ENCODE measurements around the gene ARHGEF17.
A peak's percentile ranks its signal among the peaks of the same experiment; 100 is the strongest.

ARHGEF17 gene

GRCh38 chr11:73334384-73335203 is 26.5 kb downstream of the ARHGEF17 start:
- Histone ChIP-seq H3K4me1 (ENCODE audit: insufficient read depth, insufficient read length) (peaks cover 36% of the 10 kb centered on the region), H3K36me3 (ENCODE audit: insufficient read depth, insufficient read length, low read length) (peaks cover 14% of the 10 kb centered on the region), H3K27me3 (ENCODE audit: insufficient read depth, insufficient read length) (no peaks in the 10 kb centered on the region), H3K9me3 (ENCODE audit: insufficient read depth, low read length) (no peaks in the 10 kb centered on the region), H3K4me3 (ENCODE audit: insufficient read length, low read depth) (no peak overlapping the region), H3K9ac (ENCODE audit: insufficient read length, low read depth) (no peak overlapping the region)
- no peak for DNase-seq (ENCODE audit: low read depth, low spot score)
- TF ChIP-seq YY1 (IDR thresholded peaks at IDR 0.05; ENCODE audit: insufficient read depth, insufficient read length) (no peak), SUZ12 (IDR thresholded peaks at IDR 0.05; ENCODE audit: extremely low read depth, insufficient read depth, insufficient read length) (no peak), ZNF274 (IDR thresholded peaks at IDR 0.05; ENCODE audit: low read depth, low read length) (no peak)

DNA sequence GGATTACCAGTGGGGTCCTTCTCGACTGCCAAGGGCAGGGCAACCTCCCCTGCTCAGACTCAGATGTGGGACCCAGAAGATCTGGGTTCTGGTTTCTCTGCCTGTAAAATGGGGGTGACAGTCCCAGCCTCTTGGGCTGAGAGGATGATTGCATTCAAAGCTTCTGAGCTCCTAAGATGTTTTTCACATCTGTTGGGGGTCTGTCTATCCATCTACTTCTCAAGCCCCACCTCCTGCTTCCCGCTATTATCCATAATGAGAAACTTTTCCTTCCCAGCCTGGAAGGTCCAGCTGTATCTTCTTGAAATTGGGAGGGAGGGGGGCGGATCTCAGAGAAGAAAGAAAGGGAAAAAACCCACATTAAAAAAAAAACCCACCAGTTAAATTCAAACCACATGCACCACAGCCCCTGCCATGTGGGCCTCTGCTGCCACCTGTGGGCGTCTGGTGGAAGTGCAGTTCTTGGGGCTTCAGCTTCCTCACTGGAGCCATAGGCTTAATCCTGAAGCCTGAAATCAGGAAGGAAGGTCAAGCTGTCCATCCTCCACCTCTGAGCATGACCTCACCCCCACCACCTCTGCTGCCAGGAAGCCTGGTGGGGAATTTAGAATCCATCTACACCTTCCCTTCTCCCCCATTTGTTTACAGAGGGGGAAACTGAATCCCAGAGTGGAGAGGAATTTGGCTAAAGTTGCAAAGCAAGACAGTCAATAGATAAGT is 27.3 kb downstream of the ARHGEF17 start:
- Histone ChIP-seq H3K4me3 (ENCODE audit: insufficient read length, low read depth) (no peak overlapping the region), H3K9ac (ENCODE audit: insufficient read length, low read depth) (no peak overlapping the region)
- no peak for TF ChIP-seq SUZ12 (IDR thresholded peaks at IDR 0.05; ENCODE audit: extremely low read depth, insufficient read depth, insufficient read length)
- TF ChIP-seq YY1 (IDR thresholded peaks at IDR 0.05; ENCODE audit: insufficient read depth, insufficient read length), result no peak
- no peak for TF ChIP-seq ZNF274 (IDR thresholded peaks at IDR 0.05; ENCODE audit: low read depth, low read length)

DNA sequence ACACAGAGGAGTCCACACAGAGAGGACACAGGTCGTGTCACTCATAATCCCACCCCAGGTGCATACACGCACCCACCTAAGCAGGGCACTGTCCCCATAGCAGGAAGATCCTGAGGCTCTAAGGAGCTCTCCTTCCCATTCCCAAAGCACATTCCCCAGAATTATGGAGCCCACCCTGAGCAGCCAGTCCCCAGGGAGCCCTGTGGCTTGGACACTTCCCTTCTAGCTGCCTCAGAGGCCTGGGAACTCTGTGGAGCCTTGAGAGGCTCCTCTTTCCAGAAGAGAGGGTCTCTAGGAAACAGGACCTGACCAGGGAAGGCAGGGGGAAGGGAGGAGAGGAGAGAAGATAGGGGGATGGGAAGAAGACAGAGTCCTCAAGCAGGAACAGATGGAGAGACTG is 29.8 kb downstream of the ARHGEF17 start:
- TF ChIP-seq YY1 (IDR thresholded peaks at IDR 0.05; ENCODE audit: insufficient read depth, insufficient read length) (no peak), SUZ12 (IDR thresholded peaks at IDR 0.05; ENCODE audit: extremely low read depth, insufficient read depth, insufficient read length) (no peak), ZNF274 (IDR thresholded peaks at IDR 0.05; ENCODE audit: low read depth, low read length) (no peak)
- Histone ChIP-seq H3K9ac (ENCODE audit: insufficient read length, low read depth) (no peak overlapping the region), H3K27me3 (ENCODE audit: insufficient read depth, insufficient read length) (peaks cover 12% of the 10 kb centered on the region), H3K4me1 (ENCODE audit: insufficient read depth, insufficient read length) (peaks cover 29% of the 10 kb centered on the region), H3K4me3 (ENCODE audit: insufficient read length, low read depth) (no peak overlapping the region), H3K36me3 (ENCODE audit: insufficient read depth, insufficient read length, low read length) (peaks cover 24% of the 10 kb centered on the region), H3K9me3 (ENCODE audit: insufficient read depth, low read length) (no peaks in the 10 kb centered on the region)
- DNase-seq (ENCODE audit: low read depth, low spot score), result no peak

More for the DNA sequence above, 27.3 kb downstream of the ARHGEF17 start:
- no peaks in the 10 kb centered on the region for H3K27me3 ChIP-seq (ENCODE audit: insufficient read depth, insufficient read length)
- H3K4me1 ChIP-seq (ENCODE audit: insufficient read depth, insufficient read length), result peaks cover 42% of the 10 kb centered on the region
- DNase-seq (ENCODE audit: low read depth, low spot score), result peak; percentile 66
- peaks cover 20% of the 10 kb centered on the region for H3K36me3 ChIP-seq (ENCODE audit: insufficient read depth, insufficient read length, low read length)
- H3K9me3 ChIP-seq (ENCODE audit: insufficient read depth, low read length), result no peaks in the 10 kb centered on the region

- no peak overlapping the region for H3K4me3 ChIP-seq (ENCODE audit: insufficient read length, low read depth)
- H3K36me3 ChIP-seq (ENCODE audit: insufficient read depth, insufficient read length, low read length), result peaks cover 24% of the 10 kb centered on the region
- peaks cover 12% of the 10 kb centered on the region for H3K27me3 ChIP-seq (ENCODE audit: insufficient read depth, insufficient read length)
- peaks cover 28% of the 10 kb centered on the region for H3K4me1 ChIP-seq (ENCODE audit: insufficient read depth, insufficient read length)
- no peaks in the 10 kb centered on the region for H3K9me3 ChIP-seq (ENCODE audit: insufficient read depth, low read length)
- no peak for DNase-seq (ENCODE audit: low read depth, low spot score)
- no peak overlapping the region for H3K9ac ChIP-seq (ENCODE audit: insufficient read length, low read depth)
- TF ChIP-seq YY1 (IDR thresholded peaks at IDR 0.05; ENCODE audit: insufficient read depth, insufficient read length) (no peak), ZNF274 (IDR thresholded peaks at IDR 0.05; ENCODE audit: low read depth, low read length) (no peak), SUZ12 (IDR thresholded peaks at IDR 0.05; ENCODE audit: extremely low read depth, insufficient read depth, insufficient read length) (no peak)
Measured at GRCh38 chr11:73338279-73338678, 30.2 kb downstream of the ARHGEF17 start.

DNA sequence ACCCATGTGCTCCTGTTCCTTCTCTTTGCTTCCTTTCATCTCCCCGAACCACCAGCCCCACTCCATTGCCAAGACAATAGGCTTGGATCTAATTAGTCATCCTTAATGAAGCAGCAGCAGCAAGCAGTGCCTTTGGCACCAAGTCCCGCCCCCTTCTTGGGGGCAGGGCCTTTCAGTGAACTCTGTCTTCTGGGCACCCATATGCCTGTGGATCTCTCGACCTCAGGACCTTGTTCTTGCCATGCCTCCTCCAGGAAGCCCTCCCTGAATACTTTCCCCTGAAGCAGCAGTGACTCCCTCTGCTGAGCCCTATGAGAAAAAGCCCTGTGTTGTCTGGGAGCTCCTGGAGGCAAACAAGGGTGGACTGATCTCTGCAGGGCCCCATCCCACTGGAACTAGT is 32.1 kb downstream of the ARHGEF17 start:
- H3K27me3 ChIP-seq (ENCODE audit: insufficient read depth, insufficient read length), result peaks cover 15% of the 10 kb centered on the region
- no peak overlapping the region for H3K4me3 ChIP-seq (ENCODE audit: insufficient read length, low read depth)
- H3K36me3 ChIP-seq (ENCODE audit: insufficient read depth, insufficient read length, low read length), result peaks cover 27% of the 10 kb centered on the region
- peaks cover 23% of the 10 kb centered on the region for H3K4me1 ChIP-seq (ENCODE audit: insufficient read depth, insufficient read length)
- H3K9me3 ChIP-seq (ENCODE audit: insufficient read depth, low read length), result no peaks in the 10 kb centered on the region
- H3K9ac ChIP-seq (ENCODE audit: insufficient read length, low read depth), result no peak overlapping the region
- DNase-seq (ENCODE audit: low read depth, low spot score), result no peak
- TF ChIP-seq SUZ12 (IDR thresholded peaks at IDR 0.05; ENCODE audit: extremely low read depth, insufficient read depth, insufficient read length) (no peak), YY1 (IDR thresholded peaks at IDR 0.05; ENCODE audit: insufficient read depth, insufficient read length) (no peak), ZNF274 (IDR thresholded peaks at IDR 0.05; ENCODE audit: low read depth, low read length) (no peak)

DNA sequence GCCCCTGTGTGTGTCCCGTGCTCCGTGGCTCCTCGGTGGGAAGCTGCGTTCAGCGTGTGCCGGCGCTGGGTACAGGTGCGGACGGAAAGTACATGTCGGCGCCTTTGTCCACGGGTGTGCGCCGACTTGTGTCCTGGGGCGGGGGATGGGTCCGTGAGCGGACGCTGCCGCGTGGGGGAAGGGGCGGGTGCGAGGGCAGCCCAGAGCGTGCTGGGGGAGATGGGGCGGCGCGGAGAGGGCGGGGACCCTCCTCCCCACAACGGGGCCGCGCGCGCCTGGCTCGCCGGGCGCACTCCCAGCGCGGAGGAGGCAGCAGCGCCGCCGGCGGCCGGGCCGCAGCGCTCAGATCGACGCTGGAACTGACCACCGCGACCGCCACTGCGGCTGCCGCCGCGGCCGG is 34.6 kb downstream of the ARHGEF17 start:
- Histone ChIP-seq H3K9ac (ENCODE audit: insufficient read length, low read depth) (no peak overlapping the region), H3K36me3 (ENCODE audit: insufficient read depth, insufficient read length, low read length) (peaks cover 26% of the 10 kb centered on the region)
- no peak for DNase-seq (ENCODE audit: low read depth, low spot score)

More for the DNA sequence above, 34.6 kb downstream of the ARHGEF17 start:
- no peak for TF ChIP-seq ZNF274 (IDR thresholded peaks at IDR 0.05; ENCODE audit: low read depth, low read length)
- TF ChIP-seq SUZ12 (IDR thresholded peaks at IDR 0.05; ENCODE audit: extremely low read depth, insufficient read depth, insufficient read length), result no peak
- no peak for TF ChIP-seq YY1 (IDR thresholded peaks at IDR 0.05; ENCODE audit: insufficient read depth, insufficient read length)
- H3K27me3 ChIP-seq (ENCODE audit: insufficient read depth, insufficient read length), result peaks cover 15% of the 10 kb centered on the region
- H3K4me1 ChIP-seq (ENCODE audit: insufficient read depth, insufficient read length), result peaks cover 22% of the 10 kb centered on the region
- H3K4me3 ChIP-seq (ENCODE audit: insufficient read length, low read depth), result peak overlapping the region; percentile 32
- no peaks in the 10 kb centered on the region for H3K9me3 ChIP-seq (ENCODE audit: insufficient read depth, low read length)
